Esophagus squamous epithelium (tissue), 4 donors: ENCODE measurements around the gene ARFGEF3.

Experiments
- POLR2A ChIP-seq, 4 donors: fragments of 450-650 bp; IDR thresholded peaks; one replicate each; pipeline ENCODE4 v1.6.1; 2017; ENCODE audit warnings: antibody characterized with exemption in 4 of 4, mild to moderate bottlenecking in 4 of 4, moderate library complexity in 3 of 4
- TF ChIP-seq, protein P1 (sequence below), 6 experiments: fragments of 450-650 bp in 4 of 6; fragments of 200-600 bp in 2 of 6; sonication (generic) in 2 of 6; IDR thresholded peaks; one replicate each; pipeline ENCODE4 v1.5.1; 2016 to 2019; ENCODE audit warnings: antibody characterized with exemption in 6 of 6, mild to moderate bottlenecking in 4 of 6, moderate library complexity in 4 of 6

DNA sequence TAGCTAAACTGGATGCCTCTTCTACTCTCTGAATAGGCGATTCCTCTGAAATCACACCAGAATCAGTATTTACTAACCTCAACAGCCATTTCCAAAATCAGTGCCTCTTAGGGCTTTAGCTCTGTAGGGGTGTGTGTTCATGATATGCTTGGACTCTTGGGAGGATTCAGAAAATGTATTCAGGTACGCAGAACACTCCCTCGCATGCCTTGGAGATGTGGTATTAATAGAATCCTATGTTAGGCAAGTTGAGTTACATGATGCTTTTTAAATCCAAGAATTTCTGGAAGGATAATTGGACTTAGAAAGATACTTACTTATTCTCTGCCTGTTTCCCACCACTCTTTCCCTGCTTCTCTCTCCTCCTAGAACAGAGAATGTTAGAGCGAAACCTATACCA, 88.3 kb downstream of the ARFGEF3 start:
- TF ChIP-seq, protein P1, sequence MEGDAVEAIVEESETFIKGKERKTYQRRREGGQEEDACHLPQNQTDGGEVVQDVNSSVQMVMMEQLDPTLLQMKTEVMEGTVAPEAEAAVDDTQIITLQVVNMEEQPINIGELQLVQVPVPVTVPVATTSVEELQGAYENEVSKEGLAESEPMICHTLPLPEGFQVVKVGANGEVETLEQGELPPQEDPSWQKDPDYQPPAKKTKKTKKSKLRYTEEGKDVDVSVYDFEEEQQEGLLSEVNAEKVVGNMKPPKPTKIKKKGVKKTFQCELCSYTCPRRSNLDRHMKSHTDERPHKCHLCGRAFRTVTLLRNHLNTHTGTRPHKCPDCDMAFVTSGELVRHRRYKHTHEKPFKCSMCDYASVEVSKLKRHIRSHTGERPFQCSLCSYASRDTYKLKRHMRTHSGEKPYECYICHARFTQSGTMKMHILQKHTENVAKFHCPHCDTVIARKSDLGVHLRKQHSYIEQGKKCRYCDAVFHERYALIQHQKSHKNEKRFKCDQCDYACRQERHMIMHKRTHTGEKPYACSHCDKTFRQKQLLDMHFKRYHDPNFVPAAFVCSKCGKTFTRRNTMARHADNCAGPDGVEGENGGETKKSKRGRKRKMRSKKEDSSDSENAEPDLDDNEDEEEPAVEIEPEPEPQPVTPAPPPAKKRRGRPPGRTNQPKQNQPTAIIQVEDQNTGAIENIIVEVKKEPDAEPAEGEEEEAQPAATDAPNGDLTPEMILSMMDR (IDR thresholded peaks at IDR 0.05) = no peak
- TF ChIP-seq POLR2A (IDR thresholded peaks at IDR 0.05) = no peak
